Glutamatergic neuron (in vitro differentiated cells): Measurements from ENCODE around the gene USP35. TPM values are rescaled to one million over a fixed set of nuclear protein-coding genes. Genes with fewer than 3 reads are reported as not detected.

Source experiments
- DNase-seq: peaks from one replicate; pipeline ENCODE4 v3.0.0; 2022
- H3K27ac Mint-ChIP-seq: one replicate; pipeline ENCODE4 v1.8.0; 2020; ENCODE audit warnings: mild to moderate bottlenecking, mixed read lengths, inconsistent platforms; ENCODE audit not compliant: unreplicated experiment
- H3K27me3 Mint-ChIP-seq: one replicate; pipeline ENCODE4 v1.8.0; 2020; ENCODE audit warnings: mild to moderate bottlenecking, moderate library complexity, mixed read lengths, inconsistent platforms; ENCODE audit not compliant: unreplicated experiment
- H3K36me3 Mint-ChIP-seq: one replicate; pipeline ENCODE4 v1.8.0; 2020; ENCODE audit warnings: mild to moderate bottlenecking, mixed read lengths, inconsistent platforms; ENCODE audit not compliant: unreplicated experiment
- H3K4me1 Mint-ChIP-seq: one replicate; pipeline ENCODE4 v1.8.0; 2020; ENCODE audit warnings: mild to moderate bottlenecking, low read depth, mixed read lengths, inconsistent platforms; ENCODE audit not compliant: unreplicated experiment
- H3K4me3 Mint-ChIP-seq: one replicate; pipeline ENCODE4 v1.8.0; 2020; ENCODE audit warnings: mild to moderate bottlenecking, mixed read lengths, inconsistent platforms; ENCODE audit not compliant: unreplicated experiment
- H3K9me3 Mint-ChIP-seq: one replicate; pipeline ENCODE4 v1.8.0; 2020; ENCODE audit warnings: mild to moderate bottlenecking, moderate library complexity, mixed read lengths, inconsistent platforms; ENCODE audit not compliant: unreplicated experiment
- long read RNA-seq: library from polyadenylated mRNA; unstranded; transcript quantifications from one replicate; pipeline ENCODE4 v2.0.0, GENCODE V29; 2020; ENCODE audit not compliant: unreplicated experiment
- total RNA-seq: library from RNA; stranded (reverse); fragmentation: NEBNext Ultra II Directional; extraction: Animal tissue kit (Norgen Biotek cat#: 25700); gene quantifications from one replicate; pipeline ENCODE4 v1.2.1, GENCODE V29; 2021; ENCODE audit not compliant: unreplicated experiment
- TF ChIP-seq, protein P1 (sequence below): fragments of 200-600 bp; sonication (generic); IDR thresholded peaks from one replicate; pipeline ENCODE4 v1.5.0; 2021; ENCODE audit not compliant: partially characterized antibody, unreplicated experiment

USP35 gene, protein sequence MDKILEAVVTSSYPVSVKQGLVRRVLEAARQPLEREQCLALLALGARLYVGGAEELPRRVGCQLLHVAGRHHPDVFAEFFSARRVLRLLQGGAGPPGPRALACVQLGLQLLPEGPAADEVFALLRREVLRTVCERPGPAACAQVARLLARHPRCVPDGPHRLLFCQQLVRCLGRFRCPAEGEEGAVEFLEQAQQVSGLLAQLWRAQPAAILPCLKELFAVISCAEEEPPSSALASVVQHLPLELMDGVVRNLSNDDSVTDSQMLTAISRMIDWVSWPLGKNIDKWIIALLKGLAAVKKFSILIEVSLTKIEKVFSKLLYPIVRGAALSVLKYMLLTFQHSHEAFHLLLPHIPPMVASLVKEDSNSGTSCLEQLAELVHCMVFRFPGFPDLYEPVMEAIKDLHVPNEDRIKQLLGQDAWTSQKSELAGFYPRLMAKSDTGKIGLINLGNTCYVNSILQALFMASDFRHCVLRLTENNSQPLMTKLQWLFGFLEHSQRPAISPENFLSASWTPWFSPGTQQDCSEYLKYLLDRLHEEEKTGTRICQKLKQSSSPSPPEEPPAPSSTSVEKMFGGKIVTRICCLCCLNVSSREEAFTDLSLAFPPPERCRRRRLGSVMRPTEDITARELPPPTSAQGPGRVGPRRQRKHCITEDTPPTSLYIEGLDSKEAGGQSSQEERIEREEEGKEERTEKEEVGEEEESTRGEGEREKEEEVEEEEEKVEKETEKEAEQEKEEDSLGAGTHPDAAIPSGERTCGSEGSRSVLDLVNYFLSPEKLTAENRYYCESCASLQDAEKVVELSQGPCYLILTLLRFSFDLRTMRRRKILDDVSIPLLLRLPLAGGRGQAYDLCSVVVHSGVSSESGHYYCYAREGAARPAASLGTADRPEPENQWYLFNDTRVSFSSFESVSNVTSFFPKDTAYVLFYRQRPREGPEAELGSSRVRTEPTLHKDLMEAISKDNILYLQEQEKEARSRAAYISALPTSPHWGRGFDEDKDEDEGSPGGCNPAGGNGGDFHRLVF
- 34.2 TPM for total RNA-seq
- long read RNA-seq, partial matches to known transcripts = 0 of 1 reads
- long read RNA-seq, other reads (novel, unspliced or antisense) = 1 of 1 reads

DNA sequence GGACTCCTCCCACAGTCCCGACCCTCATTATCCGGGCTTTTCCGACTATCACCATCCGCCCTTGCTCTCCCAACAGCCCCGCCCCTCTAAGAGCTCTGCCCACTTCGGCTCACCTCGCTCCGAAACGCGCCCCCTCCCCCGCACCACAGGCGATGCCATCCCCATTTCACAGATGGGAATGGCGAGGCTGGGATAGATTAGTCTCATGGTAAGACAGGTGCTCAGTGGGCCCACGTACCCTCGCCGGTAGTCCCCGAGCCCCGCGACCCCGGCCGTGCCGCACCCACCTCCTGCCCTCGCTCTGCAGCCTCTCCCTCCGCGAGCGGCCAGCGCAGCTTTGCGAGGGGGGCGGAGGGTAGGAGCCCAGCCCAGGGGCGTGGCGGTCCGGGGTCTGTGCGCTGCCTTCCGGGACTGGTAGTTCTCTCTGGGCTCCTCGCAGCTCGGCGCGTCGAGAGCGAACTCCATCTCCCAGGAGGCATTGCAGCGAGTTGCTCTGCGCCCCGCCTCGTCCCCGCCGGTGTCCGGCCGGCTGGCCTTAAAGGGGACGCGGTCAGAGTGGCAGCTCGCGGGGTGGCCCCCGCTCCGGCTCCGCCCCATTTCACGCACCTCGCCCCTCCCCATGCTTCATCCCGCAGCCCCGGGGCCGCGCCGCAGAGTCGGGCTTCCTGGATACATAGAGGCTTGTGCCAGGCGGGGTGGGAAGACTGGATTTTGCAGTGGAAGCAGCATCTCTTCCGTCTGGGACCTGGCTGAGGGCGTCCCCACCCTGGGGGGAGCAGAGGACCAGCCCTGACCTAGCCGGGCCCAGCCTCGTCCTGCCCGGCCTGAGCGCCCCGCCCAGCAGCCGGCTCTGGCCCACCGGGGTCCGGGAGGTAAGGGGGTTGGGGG, at the start of gene USP35, which contains the start of gene KCTD21:
Gene USP35, plus strand, starts transcription at position 634 of the 888 bp plus-strand sequence. CDS start 7,327 bp downstream, outside the sequence.
Gene KCTD21, minus strand, starts transcription at position 341 of the 888 bp plus-strand sequence. CDS start 14,072 bp downstream, outside the sequence.
- peaks cover 11% of the 10 kb centered on the region for H3K9me3 Mint-ChIP-seq
- H3K36me3 Mint-ChIP-seq = no peaks in the 10 kb centered on the region
- TF ChIP-seq, protein P1, sequence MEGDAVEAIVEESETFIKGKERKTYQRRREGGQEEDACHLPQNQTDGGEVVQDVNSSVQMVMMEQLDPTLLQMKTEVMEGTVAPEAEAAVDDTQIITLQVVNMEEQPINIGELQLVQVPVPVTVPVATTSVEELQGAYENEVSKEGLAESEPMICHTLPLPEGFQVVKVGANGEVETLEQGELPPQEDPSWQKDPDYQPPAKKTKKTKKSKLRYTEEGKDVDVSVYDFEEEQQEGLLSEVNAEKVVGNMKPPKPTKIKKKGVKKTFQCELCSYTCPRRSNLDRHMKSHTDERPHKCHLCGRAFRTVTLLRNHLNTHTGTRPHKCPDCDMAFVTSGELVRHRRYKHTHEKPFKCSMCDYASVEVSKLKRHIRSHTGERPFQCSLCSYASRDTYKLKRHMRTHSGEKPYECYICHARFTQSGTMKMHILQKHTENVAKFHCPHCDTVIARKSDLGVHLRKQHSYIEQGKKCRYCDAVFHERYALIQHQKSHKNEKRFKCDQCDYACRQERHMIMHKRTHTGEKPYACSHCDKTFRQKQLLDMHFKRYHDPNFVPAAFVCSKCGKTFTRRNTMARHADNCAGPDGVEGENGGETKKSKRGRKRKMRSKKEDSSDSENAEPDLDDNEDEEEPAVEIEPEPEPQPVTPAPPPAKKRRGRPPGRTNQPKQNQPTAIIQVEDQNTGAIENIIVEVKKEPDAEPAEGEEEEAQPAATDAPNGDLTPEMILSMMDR = no peak
- peaks cover 15% of the 10 kb centered on the region for H3K27me3 Mint-ChIP-seq
- peak within 1 kb of the TSS; percentile 70 for H3K27ac Mint-ChIP-seq
- H3K4me1 Mint-ChIP-seq = peaks cover 28% of the 10 kb centered on the region
- H3K4me3 Mint-ChIP-seq = peak within 1 kb of the TSS; percentile 93
- DNase-seq = peak; percentile 98

DNA sequence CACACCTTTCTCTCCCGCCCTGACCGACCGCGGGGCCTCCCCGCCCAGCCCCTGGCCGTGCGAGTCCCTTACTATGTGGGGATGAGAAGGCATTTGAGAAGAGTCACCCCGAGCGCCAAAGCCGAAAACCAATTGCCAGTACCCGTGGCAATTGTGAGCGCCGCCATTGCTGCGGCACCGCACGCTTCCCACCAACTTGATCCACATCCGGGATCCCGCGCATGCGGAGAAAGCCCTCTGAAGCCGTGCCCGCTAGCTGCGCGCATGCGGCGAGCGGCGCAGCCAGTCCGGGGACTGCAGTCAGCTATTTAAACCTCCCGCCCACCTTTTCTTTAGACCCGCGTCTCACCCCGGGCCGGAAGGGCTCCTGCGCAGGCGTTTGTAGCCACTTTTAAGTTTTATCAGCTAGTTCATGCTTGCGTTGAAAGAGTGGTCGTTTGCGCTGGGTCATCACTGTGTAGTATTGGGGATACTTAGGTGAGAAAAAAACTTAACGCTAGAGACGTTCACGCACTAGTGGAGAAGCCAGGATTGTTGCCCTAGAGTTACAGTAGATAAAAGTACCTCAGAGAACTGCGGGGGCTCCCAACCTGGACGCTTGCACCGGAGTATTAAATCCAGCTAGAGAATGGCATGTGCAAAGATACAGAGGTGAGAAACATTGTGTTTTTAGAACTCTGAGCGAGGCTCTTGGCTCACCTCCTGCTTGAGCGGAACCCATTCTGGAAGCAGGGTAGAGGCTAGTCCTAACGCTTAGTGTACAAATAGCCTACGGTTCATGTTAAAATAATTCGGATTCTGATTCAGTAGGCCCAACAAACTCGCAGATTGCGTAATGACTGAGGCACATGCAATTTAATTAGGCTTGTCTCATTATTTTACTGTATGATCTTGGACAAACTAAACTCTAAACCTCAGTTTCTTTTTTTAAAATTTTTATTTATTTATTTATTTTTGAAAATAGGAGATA, 49.0 kb upstream of the USP35 start, which contains the start of gene ALG8:
Gene ALG8, minus strand, starts transcription at position 205 of the 970 bp plus-strand sequence. Its CDS starts 38 bp downstream, at position 167.
- TF ChIP-seq, protein P1 = no peak
- peaks cover 8% of the 10 kb centered on the region for H3K4me1 Mint-ChIP-seq
- peak within 1 kb of the TSS; percentile 94 for H3K4me3 Mint-ChIP-seq
- H3K27ac Mint-ChIP-seq = peak within 1 kb of the TSS; percentile 48
- no peaks in the 10 kb centered on the region for H3K36me3 Mint-ChIP-seq
- peak; percentile 98 for DNase-seq
- peaks cover 5% of the 10 kb centered on the region for H3K27me3 Mint-ChIP-seq
- peaks cover 3% of the 10 kb centered on the region for H3K9me3 Mint-ChIP-seq

DNA sequence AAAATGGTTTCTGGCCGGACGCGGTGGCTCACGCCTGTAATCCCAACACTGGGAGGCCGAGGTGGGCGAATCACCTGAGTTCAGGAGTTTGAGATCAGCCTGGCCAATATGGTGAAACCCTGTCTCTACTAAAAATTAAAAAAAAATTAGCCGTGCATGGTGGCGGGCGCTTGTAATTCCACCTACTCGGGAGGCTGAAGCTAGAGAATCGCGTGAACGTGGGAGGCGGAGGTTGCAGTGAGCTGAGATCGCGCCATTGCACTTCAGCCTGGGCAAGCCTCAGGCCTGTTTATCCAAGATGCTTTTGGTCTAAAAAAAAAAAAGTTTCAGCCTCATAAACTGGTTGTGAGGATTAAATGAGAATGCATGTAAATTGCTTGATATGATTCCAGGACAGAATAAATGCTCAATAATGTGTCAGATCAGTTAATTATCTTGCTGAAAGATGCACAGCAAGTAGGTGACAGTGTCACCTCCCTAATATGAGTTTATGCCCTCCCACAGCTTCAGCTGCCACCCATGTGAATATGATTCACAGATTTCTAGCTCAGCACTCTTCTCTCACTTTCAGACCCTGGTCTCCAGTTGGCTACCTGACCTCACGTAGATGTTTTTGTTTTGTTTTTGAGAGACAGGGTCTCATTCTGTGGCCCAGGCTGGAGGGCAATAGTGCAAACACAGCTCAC, 48.2 kb upstream of the USP35 start:
- DNase-seq = no peak
- H3K4me1 Mint-ChIP-seq = peaks cover 8% of the 10 kb centered on the region
- H3K36me3 Mint-ChIP-seq = no peaks in the 10 kb centered on the region
- TF ChIP-seq, protein P1 = no peak
- peaks cover 3% of the 10 kb centered on the region for H3K9me3 Mint-ChIP-seq
- peaks cover 5% of the 10 kb centered on the region for H3K27me3 Mint-ChIP-seq
- peak overlapping the region; percentile 69 for H3K4me3 Mint-ChIP-seq
- H3K27ac Mint-ChIP-seq = no peak overlapping the region
